GM21576 (cell line): ENCODE results near the gene C11orf71.

Experiments
- ATAC-seq: cut with Tn5 transposase; IDR thresholded peaks from one replicate; pipeline ENCODE4 v1.9.1; 2021; ENCODE audit warnings: mild to moderate bottlenecking, moderate library complexity; ENCODE audit not compliant: unreplicated experiment

Gene C11orf71, protein sequence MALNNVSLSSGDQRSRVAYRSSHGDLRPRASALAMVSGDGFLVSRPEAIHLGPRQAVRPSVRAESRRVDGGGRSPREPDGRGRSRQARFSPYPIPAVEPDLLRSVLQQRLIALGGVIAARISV

GRCh38 chr11:114400216-114400914 lies at the start of gene C11orf71, which contains the start of gene RBM7:
TSS of gene C11orf71 (minus strand) at chr11:114400511. CDS start at chr11:114400331, 180 bp downstream.
TSS of gene RBM7 (plus strand) at chr11:114400666. CDS start at chr11:114400672, 6 bp downstream.
- peak; percentile 95 for ATAC-seq

DNA sequence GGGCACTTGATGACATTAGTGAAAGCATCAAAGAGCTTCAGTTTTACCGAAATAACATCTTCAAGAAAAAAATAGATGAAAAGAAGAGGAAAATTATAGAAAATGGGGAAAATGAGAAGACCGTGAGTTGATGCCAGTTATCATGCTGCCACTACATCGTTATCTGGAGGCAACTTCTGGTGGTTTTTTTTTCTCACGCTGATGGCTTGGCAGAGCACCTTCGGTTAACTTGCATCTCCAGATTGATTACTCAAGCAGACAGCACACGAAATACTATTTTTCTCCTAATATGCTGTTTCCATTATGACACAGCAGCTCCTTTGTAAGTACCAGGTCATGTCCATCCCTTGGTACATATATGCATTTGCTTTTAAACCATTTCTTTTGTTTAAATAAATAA lies 49.5 kb upstream of the C11orf71 start:
- no peak for ATAC-seq

- no peak for ATAC-seq
Measured at GRCh38 chr11:114448749-114449482, 48.6 kb upstream of the C11orf71 start.

DNA sequence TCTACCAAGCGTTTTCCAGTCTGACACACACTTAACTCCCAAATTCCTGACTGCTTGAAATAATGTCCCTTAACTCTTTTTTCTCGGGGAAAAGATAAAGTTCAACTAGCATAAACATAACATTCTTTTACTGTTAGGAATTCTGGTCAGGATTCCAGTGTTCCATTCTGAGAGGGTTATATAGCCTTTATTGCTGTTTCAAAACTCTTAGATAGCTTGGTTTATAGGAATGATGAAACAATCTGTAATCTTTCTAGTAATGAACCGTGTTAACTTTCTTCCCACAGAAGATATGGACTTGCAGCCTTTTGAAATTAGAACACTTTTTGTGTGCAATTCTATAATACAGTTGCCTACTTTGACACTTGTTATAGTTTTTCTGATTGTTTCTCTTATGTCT lies 47.6 kb upstream of the C11orf71 start:
- no peak for ATAC-seq

DNA sequence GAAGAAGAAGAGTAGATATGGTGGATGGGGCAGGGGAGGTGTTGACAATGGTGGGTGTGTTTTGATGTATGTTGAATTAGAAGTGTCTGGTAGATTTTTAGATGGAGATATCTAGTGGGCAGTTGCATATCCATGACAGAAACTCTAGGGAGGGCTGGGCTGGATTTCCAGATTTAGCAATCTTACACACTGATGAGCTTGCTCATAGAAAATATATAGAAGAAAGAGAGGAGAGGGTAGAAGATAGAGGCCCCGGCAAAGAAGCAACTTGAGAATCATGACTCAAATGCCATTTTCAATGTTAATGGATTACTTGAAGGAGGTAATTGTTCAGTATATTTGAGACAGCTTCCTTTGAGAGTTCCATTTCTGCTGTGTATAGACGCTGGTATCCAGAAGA lies 47.1 kb upstream of the C11orf71 start:
- ATAC-seq = no peak

GRCh38 chr11:114442536-114442935 lies 42.2 kb upstream of the C11orf71 start:
- no peak for ATAC-seq

GRCh38 chr11:114441921-114442320 lies 41.6 kb upstream of the C11orf71 start:
- ATAC-seq = no peak

DNA sequence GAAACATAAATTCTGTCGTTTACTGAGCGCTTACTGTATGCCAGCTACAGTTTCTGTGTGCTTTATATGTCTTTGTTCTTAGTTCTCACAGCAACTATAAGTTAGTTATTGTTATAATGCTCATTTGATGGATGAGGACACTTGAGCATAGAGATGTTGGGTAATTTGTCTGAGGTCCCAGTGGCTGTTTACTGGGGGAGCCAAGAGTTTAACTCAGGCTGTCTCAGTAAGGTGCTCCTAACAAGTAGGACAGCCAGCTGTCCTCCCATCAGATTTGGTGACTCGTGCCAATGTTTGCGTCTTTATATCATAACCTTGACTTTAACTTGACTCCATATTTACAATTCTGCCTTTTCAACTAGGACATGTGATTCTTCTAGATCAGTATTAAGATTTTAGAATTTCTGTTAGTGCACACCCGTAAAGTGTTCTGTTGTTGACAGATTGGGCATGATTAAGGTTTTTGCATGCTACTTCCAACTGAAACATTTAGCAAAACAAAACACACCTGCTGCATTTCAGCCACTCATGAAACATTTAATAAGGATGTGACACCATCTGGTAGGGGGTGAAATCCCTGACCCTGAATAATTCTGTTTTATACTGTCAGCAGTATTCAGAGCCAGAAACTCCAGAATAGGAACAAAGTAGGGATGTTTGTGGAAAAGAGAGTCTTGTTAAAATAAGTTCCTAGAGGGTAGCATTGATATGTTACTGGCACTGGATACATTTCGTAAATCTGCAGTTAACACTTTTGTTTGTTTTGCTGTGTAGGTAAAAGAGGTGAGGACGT lies 40.9 kb upstream of the C11orf71 start:
- ATAC-seq = no peak

GRCh38 chr11:114440121-114440860 lies 40.0 kb upstream of the C11orf71 start:
- ATAC-seq = no peak

DNA sequence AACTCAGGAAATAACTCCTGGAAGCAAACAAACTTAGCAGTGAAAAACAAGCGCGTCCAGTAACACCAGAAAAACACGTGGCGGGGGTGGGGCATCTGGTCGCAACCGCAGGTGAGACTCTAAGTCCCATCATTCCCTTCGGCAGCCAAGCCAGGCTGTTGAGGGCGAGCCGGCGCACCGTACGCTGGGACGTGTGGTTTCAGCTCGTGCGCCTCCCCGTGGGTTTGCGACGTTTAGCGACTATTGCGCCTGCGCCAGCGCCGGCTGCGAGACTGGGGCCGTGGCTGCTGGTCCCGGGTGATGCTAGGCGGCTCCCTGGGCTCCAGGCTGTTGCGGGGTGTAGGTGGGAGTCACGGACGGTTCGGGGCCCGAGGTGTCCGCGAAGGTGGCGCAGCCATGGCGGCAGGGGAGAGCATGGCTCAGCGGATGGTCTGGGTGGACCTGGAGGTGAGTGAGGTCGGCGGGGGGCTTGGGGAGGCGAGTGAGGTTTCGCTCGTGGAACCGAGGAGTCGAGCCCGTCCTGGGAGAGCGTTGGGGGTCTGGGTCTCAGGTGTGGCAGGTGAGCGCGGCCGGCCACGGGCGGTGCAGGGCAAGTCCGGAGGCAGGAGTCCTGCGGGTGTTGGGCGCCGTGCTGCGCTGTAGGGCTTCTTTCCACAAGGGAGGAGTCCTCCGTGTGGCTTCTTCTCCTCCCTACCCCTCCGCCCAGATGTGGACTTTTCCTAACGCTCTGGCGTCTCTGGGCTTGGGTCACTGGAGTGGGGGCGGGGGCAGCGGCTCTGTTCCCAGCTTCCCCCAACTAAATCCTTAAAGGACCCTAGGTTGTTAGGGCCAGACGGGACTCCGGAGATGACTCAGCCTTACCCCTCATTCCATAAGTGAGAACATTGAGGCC lies 39.2 kb upstream of the C11orf71 start, which contains the start of gene REXO2:
Gene REXO2, plus strand, starts transcription at position 239 of the 892 bp plus-strand sequence. Its CDS starts 62 bp downstream, at position 301.
- peak; percentile 99 for ATAC-seq

DNA sequence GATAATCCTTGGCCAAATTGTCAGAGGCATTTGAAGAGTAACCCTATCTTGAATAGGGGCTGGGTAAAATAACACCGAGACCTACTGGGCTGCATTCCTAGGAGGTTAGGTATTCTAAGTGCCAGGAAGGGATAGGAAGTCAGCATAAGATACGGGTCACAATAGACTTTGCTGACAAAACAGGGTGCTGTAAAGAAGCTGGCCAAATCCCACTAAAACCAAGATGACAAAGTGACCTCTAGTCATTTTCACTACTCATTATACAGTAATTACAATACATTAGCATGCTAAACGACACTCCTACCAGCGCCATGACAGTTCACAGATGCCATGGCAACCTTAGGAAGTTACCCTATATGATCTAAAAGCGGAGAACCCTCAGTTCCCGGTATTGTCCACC lies 38.0 kb upstream of the C11orf71 start:
- no peak for ATAC-seq

DNA sequence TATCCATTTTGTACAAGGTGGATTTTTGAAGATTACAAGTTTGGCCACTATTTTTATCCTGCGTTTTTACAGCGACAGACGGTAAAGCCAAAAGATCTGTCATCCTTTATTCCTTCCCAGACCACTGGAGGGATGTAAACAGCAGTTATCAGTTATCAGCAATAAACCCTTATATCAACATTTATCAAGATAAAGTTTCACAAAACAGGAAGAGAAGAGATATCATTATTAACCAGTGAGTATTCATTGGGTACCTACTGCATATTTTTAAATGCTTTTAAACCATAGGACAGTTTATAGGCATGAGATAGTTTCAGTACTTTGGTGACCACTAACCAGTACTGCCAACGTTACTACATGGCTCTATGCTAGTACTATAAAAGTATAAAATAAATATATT lies 33.1 kb upstream of the C11orf71 start:
- no peak for ATAC-seq

DNA sequence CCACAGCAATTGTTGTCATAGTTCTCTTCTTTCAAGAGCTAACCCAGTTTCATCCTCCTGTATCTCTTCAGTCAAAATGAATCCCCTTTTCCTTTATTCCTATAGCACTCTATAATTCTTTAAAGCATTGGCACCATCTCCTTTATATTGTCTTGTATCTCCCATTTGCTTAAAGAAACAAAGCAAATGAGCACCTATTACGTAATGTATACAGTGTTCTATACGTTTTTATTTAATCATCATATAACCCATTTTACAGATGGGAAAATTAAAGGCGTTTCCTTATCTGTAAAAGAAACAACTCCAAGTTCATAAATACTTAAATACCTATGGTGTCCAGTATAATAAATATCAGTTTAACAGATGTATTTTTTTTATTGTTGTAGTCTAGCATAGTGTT lies 32.6 kb upstream of the C11orf71 start:
- no peak for ATAC-seq

DNA sequence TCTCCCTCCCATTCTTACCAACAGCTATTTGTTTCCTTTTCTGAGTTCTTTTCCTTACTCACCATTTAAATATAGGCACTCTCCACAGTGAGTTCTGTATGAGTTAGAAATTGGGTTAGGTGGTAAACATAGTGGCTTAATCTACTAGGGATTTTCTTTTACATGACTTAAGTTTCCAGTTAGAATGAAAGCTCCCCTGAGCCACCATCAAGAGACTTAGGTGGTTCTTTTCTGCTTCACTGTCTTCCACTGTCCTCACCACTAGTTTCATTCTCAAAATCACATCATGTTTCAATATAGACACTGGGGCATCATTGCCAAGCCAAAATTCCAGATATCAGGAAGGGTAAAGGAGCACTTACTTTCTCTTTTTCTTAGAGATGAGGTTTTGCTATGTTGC lies 30.0 kb upstream of the C11orf71 start:
- no peak for ATAC-seq

DNA sequence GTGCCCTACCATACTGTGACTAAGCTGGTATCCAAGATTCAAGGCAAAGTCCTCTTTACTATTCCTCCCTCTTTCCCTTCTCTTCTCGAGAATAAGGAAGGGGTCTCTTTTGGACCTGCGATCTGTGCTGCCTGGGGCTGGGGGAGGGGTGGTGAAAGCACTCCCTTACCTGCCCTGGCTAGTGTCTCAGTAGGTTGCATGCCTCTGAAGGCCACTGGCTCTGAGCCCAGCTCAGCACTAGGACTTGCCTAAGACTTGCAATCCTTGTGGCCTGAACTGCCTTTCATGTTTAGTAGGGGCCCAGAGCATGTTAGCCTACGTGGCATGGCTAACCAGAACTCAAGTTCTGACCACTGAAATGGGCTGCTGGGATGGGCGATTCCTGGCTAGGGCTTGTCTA lies 26.0 kb upstream of the C11orf71 start:
- no peak for ATAC-seq

- no peak for ATAC-seq
Measured at GRCh38 chr11:114416441-114416961, 16.2 kb upstream of the C11orf71 start.

- ATAC-seq = no peak
Measured at GRCh38 chr11:114413958-114414357, 13.6 kb upstream of the C11orf71 start.

DNA sequence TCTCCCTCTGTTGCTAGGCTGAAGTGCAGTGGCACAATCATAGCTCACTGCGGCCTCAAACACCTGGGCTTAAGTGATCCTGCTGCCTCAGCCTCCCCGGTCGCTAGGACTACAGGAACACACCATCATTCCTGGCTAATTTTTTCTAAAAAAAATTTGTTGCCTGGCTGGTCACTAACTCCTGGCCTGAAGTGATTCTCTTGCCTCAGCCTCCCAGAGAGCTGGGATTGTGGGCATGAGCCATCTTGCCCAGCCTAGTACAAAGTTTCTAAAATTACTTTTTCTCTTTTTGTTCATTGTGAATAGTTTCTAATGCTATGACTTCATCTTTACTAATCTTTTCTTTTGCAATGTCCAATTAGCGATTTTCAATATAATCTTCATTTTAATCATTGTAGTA lies 12.6 kb upstream of the C11orf71 start:
- no peak for ATAC-seq

GRCh38 chr11:114401311-114401710 lies 1.0 kb upstream of the C11orf71 start:
- no peak for ATAC-seq
